ENCODE measurements around the gene KCNAB1. TPM values are rescaled to one million over a fixed set of nuclear protein-coding genes. Genes with fewer than 3 reads are reported as not detected.

The KCNAB1 gene
- total RNA-seq, 1 experiment from 2014 or later = 1.4 TPM

DNA sequence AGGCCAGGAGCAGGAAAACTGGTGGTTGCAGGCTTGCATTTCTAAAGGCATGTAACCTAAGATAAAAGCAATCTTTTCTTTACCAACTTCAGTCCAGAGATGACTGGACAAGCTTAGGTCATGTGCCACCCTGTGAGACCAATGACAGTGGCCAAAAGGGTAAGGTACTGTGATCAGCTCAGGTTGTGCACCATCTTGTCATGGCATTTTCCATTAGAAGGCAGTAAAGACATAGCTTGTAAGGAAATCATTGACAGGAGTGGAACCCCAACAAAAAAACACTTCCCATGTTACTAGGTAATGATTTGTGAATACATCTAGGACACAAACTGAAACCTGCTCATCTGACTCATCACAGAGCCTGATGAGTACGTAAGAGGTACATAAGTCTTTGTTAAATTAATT is 399.4 kb downstream of the KCNAB1 start:
- ChIA-PET CTCF (no interaction called here), POLR2A (ENCODE audit: unreplicated experiment) (no interaction called here)
- H3K9me3 ChIP-seq (ENCODE audit: insufficient read depth, low read depth) = no peaks in the 10 kb centered on the region
- no peaks in the 10 kb centered on the region for H3K36me3 ChIP-seq (ENCODE audit: low read depth)
- H3K27me3 ChIP-seq (ENCODE audit: insufficient read depth, low read depth) = no peaks in the 10 kb centered on the region
- H2AFZ ChIP-seq = no peak overlapping the region
- no peak overlapping the region for H3K4me2 ChIP-seq
- H3K4me3 ChIP-seq = no peak overlapping the region
- no peaks in the 10 kb centered on the region for H3K79me2 ChIP-seq (ENCODE audit: low read depth)
- TF ChIP-seq, protein P1, sequence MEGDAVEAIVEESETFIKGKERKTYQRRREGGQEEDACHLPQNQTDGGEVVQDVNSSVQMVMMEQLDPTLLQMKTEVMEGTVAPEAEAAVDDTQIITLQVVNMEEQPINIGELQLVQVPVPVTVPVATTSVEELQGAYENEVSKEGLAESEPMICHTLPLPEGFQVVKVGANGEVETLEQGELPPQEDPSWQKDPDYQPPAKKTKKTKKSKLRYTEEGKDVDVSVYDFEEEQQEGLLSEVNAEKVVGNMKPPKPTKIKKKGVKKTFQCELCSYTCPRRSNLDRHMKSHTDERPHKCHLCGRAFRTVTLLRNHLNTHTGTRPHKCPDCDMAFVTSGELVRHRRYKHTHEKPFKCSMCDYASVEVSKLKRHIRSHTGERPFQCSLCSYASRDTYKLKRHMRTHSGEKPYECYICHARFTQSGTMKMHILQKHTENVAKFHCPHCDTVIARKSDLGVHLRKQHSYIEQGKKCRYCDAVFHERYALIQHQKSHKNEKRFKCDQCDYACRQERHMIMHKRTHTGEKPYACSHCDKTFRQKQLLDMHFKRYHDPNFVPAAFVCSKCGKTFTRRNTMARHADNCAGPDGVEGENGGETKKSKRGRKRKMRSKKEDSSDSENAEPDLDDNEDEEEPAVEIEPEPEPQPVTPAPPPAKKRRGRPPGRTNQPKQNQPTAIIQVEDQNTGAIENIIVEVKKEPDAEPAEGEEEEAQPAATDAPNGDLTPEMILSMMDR (conservative IDR thresholded peaks at IDR 0.05) = no peak
- TF ChIP-seq EZH2 (IDR thresholded peaks at IDR 0.05; ENCODE audit: low read depth) = no peak
- intact Hi-C loops (cut with micrococcal nuclease; ENCODE audit: unreplicated experiment) = no loop called here
- H4K20me1 ChIP-seq (ENCODE audit: insufficient read depth) = no peaks in the 10 kb centered on the region
- no peaks in the 10 kb centered on the region for H3K9me2 ChIP-seq (ENCODE audit: insufficient read depth)
- H3K4me1 ChIP-seq (replicated peaks; ENCODE audit: insufficient read depth) = no peaks in the 10 kb centered on the region
- BruUV-seq (replicated peaks) = no TSS peak
- H3K27ac ChIP-seq = no peak overlapping the region
- no peaks in the 10 kb centered on the region for H3F3A ChIP-seq (ENCODE audit: insufficient read depth, low read depth)
- DNase-seq = no peak

GRCh38 chr3:156522673-156523072 is 402.3 kb downstream of the KCNAB1 start:
- Histone ChIP-seq H3K27me3 (ENCODE audit: insufficient read depth, low read depth) (no peaks in the 10 kb centered on the region), H3K4me1 (replicated peaks; ENCODE audit: insufficient read depth) (no peaks in the 10 kb centered on the region), H3K36me3 (ENCODE audit: low read depth) (no peaks in the 10 kb centered on the region), H3K4me2 (no peak overlapping the region), H3F3A (ENCODE audit: insufficient read depth, low read depth) (0 out of 2 replicates have a peak, but pooled peaks cover 6% of the 10 kb centered on the region), H3K27ac (no peak overlapping the region), H3K4me3 (no peak overlapping the region), H3K9me3 (ENCODE audit: insufficient read depth, low read depth) (no peaks in the 10 kb centered on the region), H2AFZ (no peak overlapping the region), H3K79me2 (ENCODE audit: low read depth) (no peaks in the 10 kb centered on the region), H4K20me1 (ENCODE audit: insufficient read depth) (no peaks in the 10 kb centered on the region), H3K9me2 (ENCODE audit: insufficient read depth) (no peaks in the 10 kb centered on the region)
- ChIA-PET POLR2A (ENCODE audit: unreplicated experiment) (no interaction called here), CTCF (interaction anchor here (0.7 kb wide), 1 partner anchor 71 kb away, joined by 4 read pairs; no protein-coding TSS in a partner anchor)
- intact Hi-C loops (cut with micrococcal nuclease; ENCODE audit: unreplicated experiment) = no loop called here
- no TSS peak for BruUV-seq (replicated peaks)
- DNase-seq = no peak
- TF ChIP-seq, protein P1 (conservative IDR thresholded peaks at IDR 0.05) = no peak
- TF ChIP-seq EZH2 (IDR thresholded peaks at IDR 0.05; ENCODE audit: low read depth) = no peak

GRCh38 chr3:156525808-156526207 is 405.4 kb downstream of the KCNAB1 start:
- ChIA-PET CTCF (no interaction called here), POLR2A (ENCODE audit: unreplicated experiment) (no interaction called here)
- no peak overlapping the region for H3K4me3 ChIP-seq
- no peak overlapping the region for H3K4me2 ChIP-seq
- no peaks in the 10 kb centered on the region for H4K20me1 ChIP-seq (ENCODE audit: insufficient read depth)
- H3K36me3 ChIP-seq (ENCODE audit: low read depth) = no peaks in the 10 kb centered on the region
- intact Hi-C loops (cut with micrococcal nuclease; ENCODE audit: unreplicated experiment) = no loop called here
- H3K4me1 ChIP-seq (replicated peaks; ENCODE audit: insufficient read depth) = no peaks in the 10 kb centered on the region
- DNase-seq = no peak
- H3K27me3 ChIP-seq (ENCODE audit: insufficient read depth, low read depth) = no peaks in the 10 kb centered on the region
- no peak overlapping the region for H2AFZ ChIP-seq
- no TSS peak for BruUV-seq (replicated peaks)
- no peak overlapping the region for H3K27ac ChIP-seq
- H3K79me2 ChIP-seq (ENCODE audit: low read depth) = no peaks in the 10 kb centered on the region
- 0 out of 2 replicates have a peak, but pooled peaks cover 6% of the 10 kb centered on the region for H3F3A ChIP-seq (ENCODE audit: insufficient read depth, low read depth)
- TF ChIP-seq EZH2 (IDR thresholded peaks at IDR 0.05; ENCODE audit: low read depth) = no peak
- TF ChIP-seq, protein P1 (conservative IDR thresholded peaks at IDR 0.05) = no peak
- no peaks in the 10 kb centered on the region for H3K9me3 ChIP-seq (ENCODE audit: insufficient read depth, low read depth)
- H3K9me2 ChIP-seq (ENCODE audit: insufficient read depth) = no peaks in the 10 kb centered on the region

Data from PC-9 (cell line).